WERI-Rb-1 (cell line): ENCODE measurements around the gene LRATD1.

ENCODE experiments used
- DNase-seq: peaks from one replicate; pipeline ENCODE4 v3.0.0-alpha.2; 2020
- H3K27ac ChIP-seq: fragments of 250-450 bp; sonication (Bioruptor Pico); 2 replicates; pipeline ENCODE4 v1.5.1; 2020; ENCODE audit warnings: mild to moderate bottlenecking, moderate library complexity
- H3K27me3 ChIP-seq: fragments of 250-450 bp; sonication (Bioruptor Pico); 2 replicates; pipeline ENCODE4 v1.5.1; 2021; ENCODE audit warnings: mild to moderate bottlenecking, low read depth, moderate library complexity; ENCODE audit not compliant: insufficient read depth, severe bottlenecking
- H3K36me3 ChIP-seq: fragments of 250-450 bp; sonication (Bioruptor Pico); 2 replicates; pipeline ENCODE4 v1.5.1; 2020; ENCODE audit warnings: mild to moderate bottlenecking, moderate library complexity
- H3K4me3 ChIP-seq: 2 replicates; pipeline ENCODE4 v1.5.1; 2011; ENCODE audit warnings: low read depth, mild to moderate bottlenecking, control low read depth, low read length
- H3K9me3 ChIP-seq: fragments of 250-450 bp; sonication (Bioruptor Pico); 2 replicates; pipeline ENCODE4 v1.5.1; 2021; ENCODE audit warnings: mild to moderate bottlenecking, moderate library complexity; ENCODE audit not compliant: severe bottlenecking
- TF ChIP-seq, protein P1 (sequence below): IDR thresholded peaks from 2 replicates; pipeline ENCODE4 v1.5.1; 2011; ENCODE audit warnings: low read depth, mild to moderate bottlenecking, control low read depth, inconsistent platforms, low read length

Gene LRATD1

DNA sequence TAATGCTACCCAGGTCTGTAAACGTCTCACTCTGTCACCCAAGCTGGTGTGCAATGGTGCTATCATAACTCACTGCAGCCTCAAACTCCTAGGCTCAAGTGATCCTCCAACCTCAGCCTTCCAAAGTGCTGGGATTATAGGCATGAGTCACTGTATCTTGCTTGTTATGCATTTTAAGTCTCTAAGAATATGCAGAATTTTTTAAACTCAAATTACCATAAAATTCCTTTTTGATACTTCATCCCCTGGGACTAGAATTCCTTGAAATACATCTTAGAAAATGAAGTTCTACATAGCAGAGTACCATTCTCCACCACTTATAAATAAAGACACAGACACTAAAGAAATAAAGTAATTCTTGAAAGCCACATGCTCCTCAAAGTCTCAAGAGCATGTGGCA is 30.2 kb upstream of the LRATD1 start:
- Histone ChIP-seq H3K4me3 (no peak overlapping the region), H3K36me3 (no peaks in the 10 kb centered on the region), H3K27ac (no peak overlapping the region), H3K27me3 (no peaks in the 10 kb centered on the region), H3K9me3 (no peaks in the 10 kb centered on the region)
- no peak for DNase-seq
- TF ChIP-seq, protein P1, sequence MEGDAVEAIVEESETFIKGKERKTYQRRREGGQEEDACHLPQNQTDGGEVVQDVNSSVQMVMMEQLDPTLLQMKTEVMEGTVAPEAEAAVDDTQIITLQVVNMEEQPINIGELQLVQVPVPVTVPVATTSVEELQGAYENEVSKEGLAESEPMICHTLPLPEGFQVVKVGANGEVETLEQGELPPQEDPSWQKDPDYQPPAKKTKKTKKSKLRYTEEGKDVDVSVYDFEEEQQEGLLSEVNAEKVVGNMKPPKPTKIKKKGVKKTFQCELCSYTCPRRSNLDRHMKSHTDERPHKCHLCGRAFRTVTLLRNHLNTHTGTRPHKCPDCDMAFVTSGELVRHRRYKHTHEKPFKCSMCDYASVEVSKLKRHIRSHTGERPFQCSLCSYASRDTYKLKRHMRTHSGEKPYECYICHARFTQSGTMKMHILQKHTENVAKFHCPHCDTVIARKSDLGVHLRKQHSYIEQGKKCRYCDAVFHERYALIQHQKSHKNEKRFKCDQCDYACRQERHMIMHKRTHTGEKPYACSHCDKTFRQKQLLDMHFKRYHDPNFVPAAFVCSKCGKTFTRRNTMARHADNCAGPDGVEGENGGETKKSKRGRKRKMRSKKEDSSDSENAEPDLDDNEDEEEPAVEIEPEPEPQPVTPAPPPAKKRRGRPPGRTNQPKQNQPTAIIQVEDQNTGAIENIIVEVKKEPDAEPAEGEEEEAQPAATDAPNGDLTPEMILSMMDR, result no peak

DNA sequence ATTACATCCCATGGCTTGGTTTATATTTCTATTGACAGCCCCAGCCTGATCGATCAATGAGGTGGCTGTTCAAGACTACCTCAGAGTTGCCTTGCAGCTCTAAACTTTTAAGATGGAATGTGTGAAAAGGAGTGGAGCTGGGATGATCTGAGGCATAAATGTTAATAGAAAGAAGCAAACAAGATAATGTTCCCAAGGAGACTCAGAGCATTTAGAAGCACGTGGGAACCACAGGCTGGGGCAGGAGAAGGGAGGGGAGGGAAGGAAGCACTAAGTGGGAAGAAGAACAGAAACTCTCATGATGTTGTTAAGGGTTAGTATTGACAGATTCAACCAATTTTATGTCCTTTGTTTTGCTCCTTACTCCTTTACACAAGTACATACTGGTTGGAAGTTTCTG is 28.8 kb upstream of the LRATD1 start:
- Histone ChIP-seq H3K9me3 (no peaks in the 10 kb centered on the region), H3K27ac (no peak overlapping the region), H3K27me3 (no peaks in the 10 kb centered on the region), H3K36me3 (no peaks in the 10 kb centered on the region), H3K4me3 (no peak overlapping the region)
- TF ChIP-seq, protein P1, result no peak
- DNase-seq, result no peak

DNA sequence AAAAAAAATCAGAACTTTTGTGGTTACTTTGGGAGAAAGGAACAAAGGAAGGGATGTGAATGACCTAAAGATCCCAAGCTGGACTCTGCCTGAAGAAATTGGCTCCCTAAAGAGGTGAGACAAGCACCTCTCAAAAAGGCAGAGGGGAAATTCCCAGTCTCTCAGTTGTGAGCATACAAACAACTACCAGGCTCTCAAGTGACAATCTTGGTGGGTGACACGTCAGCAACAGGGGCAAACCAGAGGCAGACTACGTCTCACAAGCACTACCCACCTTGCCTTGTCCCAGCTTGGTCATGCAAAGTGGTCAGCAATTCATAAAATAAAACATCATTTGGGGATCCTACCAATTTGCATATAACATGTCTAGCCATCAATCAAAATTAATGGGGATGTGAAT is 24.3 kb upstream of the LRATD1 start:
- H3K36me3 ChIP-seq, result no peaks in the 10 kb centered on the region
- H3K4me3 ChIP-seq, result no peak overlapping the region
- no peaks in the 10 kb centered on the region for H3K9me3 ChIP-seq
- no peak for DNase-seq
- no peak overlapping the region for H3K27ac ChIP-seq
- no peaks in the 10 kb centered on the region for H3K27me3 ChIP-seq
- TF ChIP-seq, protein P1, result no peak

DNA sequence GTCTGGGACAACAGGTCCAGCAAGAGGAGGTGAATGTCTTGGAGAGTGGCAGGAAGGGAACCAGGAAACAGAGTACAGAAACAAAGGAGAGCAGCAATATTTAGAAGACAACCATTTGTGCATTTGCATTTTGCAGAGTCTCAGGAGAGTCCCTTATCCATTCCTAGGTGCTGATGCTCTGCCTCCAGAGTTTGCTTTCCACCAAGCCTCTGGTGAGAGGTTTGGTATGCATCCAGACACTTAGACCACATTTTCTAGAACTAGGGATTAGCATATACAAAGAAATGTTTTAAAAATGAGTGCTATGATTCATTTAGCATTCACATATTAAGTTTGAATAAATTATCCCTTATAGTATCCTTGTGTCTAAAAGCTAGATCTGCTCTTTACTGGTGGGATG is 18.5 kb upstream of the LRATD1 start:
- Histone ChIP-seq H3K4me3 (no peak overlapping the region), H3K36me3 (no peaks in the 10 kb centered on the region), H3K27ac (no peak overlapping the region), H3K9me3 (no peaks in the 10 kb centered on the region), H3K27me3 (no peaks in the 10 kb centered on the region)
- TF ChIP-seq, protein P1, result no peak
- no peak for DNase-seq

DNA sequence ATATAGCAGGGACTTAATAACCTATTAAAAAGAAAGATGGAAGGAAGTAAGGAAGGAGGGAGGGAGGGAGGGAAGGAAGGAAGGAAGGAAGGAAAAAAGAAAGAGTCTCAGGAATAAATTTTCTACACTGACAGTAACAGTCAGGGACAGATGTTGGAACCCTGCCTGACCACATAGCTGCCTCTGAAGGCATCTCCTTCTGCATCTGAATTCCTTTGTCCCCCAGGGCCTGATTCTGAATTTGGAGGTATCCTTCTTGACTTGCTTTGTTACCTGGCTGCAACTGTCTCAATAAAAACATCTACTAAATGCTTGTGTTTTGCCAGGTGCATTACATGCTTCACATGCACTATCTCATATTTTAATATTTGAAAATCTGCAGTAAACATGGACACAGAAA is 17.4 kb upstream of the LRATD1 start:
- TF ChIP-seq, protein P1, result no peak
- H3K27ac ChIP-seq, result no peak overlapping the region
- no peak overlapping the region for H3K4me3 ChIP-seq
- H3K27me3 ChIP-seq, result no peaks in the 10 kb centered on the region
- no peaks in the 10 kb centered on the region for H3K9me3 ChIP-seq
- DNase-seq, result no peak
- no peaks in the 10 kb centered on the region for H3K36me3 ChIP-seq

DNA sequence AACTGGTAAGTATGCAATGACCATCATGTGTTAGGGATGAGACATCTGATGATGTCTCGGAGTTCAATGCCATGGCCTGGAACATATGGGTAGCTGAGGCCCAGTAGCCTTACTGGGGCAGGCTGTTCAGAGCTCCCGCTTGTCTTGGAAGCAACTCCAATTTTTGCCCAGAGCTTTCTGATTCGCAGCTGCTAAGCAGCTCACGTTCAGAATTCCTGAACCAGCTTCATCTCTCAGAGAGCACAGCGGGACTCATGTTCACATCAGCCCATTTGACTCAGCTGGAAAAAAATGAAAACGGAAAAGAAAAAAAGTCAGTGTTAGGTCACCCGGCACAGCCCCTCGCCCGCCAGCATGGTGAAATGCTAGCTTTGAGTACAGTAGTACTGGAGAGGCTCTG is 16.8 kb upstream of the LRATD1 start:
- Histone ChIP-seq H3K27me3 (no peaks in the 10 kb centered on the region), H3K27ac (no peak overlapping the region), H3K36me3 (no peaks in the 10 kb centered on the region), H3K4me3 (no peak overlapping the region), H3K9me3 (no peaks in the 10 kb centered on the region)
- no peak for DNase-seq
- TF ChIP-seq, protein P1, result no peak
